Stimulated activated CD4-positive, alpha-beta T cell treated with anti-CD3 and anti-CD28 coated beads, Interleukin-12 subunit alpha, Interleukin-12 subunit beta, amount 100 ng/mL, for 48 hours (primary cell): ENCODE data around the gene SIDT1.

ENCODE experiments used
- DNase-seq, 3 donors: peaks; one replicate each; pipeline ENCODE4 v3.0.0-alpha.2; 2020; ENCODE audit warnings: low read depth in 2 of 3, low spot score in 1 of 3

SIDT1 gene

DNA sequence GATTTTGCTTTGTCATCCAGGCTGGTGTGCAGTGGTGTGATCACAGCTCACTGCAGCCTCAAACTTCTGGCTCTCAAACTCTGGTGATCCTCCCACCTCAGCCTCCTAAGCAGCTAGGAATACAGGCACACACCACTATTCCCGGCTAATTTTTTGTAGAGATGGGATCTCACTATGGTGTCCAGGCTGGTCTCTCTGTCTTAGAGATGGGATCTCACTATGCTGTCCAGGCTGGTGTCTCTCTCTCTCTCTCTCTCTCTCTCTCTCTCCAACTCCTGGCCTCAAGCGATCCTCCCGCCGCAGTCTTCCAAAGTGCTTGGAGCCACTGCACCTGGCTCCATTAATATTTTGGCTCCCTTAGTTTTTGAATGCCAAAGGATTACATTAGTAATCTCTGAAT is 146.4 kb downstream of the SIDT1 start:
- no peak for DNase-seq
